Measurements from ENCODE around the gene CELF4.

CELF4 gene

GRCh38 chr18:37207343-37207742 lies 358.3 kb downstream of the CELF4 start:
- in situ Hi-C loops (cut with HindIII; ENCODE audit: low sequenced_read_pairs), result no loop called here

- in situ Hi-C loops (cut with HindIII; ENCODE audit: low sequenced_read_pairs), result no loop called here
Observed at GRCh38 chr18:37199741-37200140, 365.9 kb downstream of the CELF4 start.
